Ureter (tissue), 1 donor: ENCODE measurements around the gene RBM7. TPM values are rescaled to one million over a fixed set of nuclear protein-coding genes. Genes with fewer than 3 reads are reported as not detected.
A peak's percentile ranks its signal among the peaks of the same experiment; 100 is the strongest.

ENCODE experiments used
- DNase-seq: peaks from one replicate; pipeline ENCODE4 v3.0.0-alpha.2; 2020; ENCODE audit warnings: low spot score
- total RNA-seq: library from RNA; stranded (reverse); gene quantifications from one replicate; pipeline ENCODE4 v1.2.4, GENCODE V29; 2023
- donor health status: DM: yes; HTN: yes; CAD: no.

The RBM7 gene
- total RNA-seq, 1 donor from 2014 or later = 29.2 TPM

DNA sequence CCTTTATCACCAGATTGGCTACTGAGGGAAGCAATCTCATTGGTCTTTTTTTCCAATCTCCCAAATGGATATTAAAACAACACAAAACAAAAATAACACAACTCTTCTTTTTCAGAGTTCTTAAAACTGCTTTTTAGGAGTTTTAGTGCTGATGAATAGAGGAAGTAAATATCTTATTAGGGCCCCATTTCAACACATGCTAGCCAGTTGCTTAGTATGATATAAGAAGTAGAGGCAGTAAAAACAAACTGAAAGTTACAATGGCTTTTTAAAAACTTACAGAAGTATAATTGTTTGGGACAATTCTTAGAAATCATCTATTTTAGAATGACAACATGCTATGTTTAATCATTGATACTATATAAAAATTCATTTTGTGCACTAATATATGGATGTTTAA, 3.5 kb upstream of the RBM7 start:
- DNase-seq = no peak

DNA sequence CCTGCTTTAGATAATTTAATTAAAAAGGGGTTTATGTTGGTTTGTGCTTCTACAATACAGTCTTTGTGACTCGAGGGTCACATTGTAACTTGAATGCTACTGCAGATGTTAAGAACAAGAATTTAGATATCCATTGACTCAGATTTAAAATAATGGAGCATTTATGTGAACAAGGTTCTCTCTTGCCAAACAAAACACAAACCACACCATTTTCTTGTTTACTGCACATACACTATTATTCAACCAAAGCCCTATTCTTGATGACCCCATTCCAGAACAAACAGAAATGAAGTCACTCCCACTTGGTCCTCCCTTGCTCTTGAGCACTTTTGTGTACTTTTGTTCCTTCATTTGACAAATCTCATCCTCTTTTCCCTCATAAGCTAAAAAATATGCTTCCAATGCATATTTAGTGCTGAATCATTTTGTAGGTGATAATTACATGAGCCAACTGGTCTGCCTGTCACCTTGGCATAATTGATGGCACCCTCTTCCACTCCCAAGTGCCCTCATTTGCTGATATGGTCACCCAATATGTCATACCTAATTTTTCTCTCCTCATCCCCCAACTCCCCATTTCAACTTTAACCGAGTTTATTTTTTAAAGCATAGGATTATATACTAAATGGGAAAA, 3.0 kb upstream of the RBM7 start:
- no peak for DNase-seq

DNA sequence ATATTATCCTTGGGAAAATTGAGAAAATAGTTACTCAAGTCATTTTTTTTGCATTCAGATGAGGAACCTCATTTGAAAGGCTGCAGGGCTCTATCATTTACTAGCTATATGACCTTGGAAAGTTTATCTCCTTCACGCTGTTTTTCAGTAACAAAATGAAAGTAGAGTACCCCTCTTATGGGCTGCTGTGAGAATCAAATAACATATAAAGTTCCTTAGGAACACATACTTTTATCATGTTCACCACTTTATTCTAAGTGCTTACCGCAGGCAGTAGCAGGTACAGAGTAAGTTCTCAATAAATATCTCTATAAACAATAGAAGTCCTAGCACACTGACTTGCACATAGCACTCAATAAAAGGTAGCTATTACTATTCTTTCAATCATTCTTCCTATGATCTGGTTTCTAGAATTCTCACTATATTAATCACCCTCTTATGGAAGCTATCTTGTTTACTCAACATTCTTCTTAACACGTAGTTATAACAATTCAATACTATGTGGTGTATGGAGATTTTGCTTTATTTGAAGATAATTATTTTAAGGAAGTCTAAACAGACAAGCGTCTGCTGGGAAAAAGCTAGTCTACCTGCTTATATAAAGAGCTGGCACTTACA, 2.1 kb upstream of the RBM7 start:
- no peak for DNase-seq

DNA sequence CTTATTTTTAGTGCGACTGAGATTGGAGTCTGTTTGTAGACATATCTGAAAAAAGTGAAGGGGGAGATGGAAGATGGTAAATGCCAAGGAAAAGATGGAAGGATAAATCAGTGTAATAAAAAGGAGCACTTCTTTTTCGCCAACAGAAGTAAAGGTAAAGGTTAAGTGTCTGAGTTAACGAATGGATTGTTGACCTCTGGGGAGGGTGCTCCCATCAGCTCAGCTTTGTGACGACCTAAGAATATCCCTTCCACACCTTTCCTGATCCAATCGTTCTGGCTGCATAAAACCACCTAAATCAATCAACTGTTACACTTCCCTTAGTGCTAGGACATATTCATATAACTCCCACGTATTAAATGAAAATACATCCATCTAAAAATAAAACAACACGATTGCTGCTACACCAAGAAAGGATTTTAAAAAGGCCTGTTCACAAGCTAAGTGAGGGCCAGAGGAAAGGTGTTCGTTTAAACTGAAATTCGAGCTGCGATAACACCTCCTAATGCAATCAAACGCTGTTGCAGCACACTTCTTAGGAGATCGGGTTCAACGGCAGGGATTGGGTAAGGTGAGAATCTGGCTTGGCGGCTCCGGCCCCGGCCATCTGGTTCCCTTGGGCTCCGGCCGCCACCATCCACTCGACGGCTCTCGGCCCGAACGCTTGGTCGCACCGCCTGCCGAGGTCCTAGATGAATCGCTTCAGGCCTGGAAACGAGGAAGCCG, 813 bp upstream of the RBM7 start:
- DNase-seq = no peak

DNA sequence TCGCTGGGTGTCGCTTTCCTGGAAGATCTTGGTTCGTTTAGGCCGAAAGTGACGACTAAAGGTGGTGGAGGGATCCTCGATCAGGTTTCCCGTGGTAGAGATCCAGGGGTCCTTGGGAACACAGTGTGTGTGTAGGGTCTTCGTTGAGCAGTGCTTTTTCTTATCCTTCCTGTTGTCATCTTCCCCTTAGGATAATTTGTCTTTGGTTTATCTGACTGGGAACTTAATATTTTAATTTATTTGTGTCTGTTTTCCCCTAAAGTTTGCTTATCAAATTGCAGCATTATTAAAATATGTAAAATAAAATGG, 403 bp downstream of the RBM7 start:
- DNase-seq = no peak

DNA sequence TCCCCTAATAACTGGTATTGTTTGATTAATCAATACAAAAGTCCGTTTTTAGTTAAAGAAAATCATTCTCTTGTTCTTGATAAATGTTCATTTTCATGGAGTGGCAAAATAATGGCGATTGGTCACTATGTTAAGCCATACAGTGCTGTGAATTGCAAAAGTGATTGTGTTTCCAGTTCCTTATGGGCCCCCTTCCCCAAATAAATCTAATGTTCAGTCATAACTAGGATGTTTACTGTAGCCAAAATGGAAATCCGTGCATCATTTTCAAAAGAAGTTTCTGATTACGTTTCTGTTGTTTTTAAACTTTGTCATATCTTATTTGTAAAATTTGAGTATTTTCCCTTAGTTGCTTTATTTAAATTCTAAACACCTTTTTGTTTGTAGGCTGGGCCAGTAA, 845 bp downstream of the RBM7 start:
- DNase-seq = no peak

DNA sequence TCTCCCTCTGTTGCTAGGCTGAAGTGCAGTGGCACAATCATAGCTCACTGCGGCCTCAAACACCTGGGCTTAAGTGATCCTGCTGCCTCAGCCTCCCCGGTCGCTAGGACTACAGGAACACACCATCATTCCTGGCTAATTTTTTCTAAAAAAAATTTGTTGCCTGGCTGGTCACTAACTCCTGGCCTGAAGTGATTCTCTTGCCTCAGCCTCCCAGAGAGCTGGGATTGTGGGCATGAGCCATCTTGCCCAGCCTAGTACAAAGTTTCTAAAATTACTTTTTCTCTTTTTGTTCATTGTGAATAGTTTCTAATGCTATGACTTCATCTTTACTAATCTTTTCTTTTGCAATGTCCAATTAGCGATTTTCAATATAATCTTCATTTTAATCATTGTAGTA, 12.5 kb downstream of the RBM7 start:
- no peak for DNase-seq

DNA sequence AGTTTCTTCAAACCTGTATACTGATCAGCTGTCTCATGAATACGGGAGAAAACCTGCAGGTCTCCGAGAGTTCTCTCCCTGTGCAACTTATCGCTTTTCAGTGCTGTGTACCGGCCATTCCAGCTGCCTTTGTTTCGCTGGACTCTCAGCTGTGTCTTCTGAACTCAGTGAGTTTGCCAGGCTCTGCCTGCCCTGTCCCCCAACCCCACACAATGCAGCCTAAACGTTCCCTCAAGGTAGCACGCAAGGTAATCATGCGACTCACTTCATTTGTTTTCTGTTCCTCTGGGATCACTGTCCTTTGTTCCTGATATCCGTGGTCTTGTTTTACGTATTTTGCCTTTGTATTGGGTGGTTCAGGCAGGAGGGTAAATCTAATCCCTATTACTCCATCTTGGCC, 13.5 kb downstream of the RBM7 start:
- DNase-seq = no peak

DNA sequence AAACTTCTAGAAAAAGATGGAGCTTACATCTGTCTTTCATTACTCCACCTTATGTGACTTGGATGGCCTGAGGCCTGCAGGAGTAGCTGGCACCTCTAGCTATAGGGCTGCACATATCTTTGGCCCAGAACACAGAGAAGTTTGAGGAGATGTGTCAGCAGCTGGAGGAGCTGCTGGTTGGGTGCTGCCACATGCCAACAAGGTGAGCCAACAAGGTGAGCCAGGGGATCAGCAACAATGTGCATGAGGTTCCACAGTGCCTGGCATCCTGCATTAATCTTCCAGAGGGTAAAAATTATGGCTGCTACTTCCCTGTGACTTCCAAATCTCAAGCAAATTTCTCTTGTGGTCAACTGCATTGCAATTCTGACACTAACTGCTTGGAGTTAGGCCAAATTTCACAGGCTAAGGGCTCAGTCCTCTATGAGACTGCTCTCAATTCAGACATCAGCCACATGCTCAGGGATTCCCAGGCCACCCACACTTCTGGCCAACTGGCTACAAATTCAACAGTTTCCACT, 16.0 kb downstream of the RBM7 start:
- DNase-seq = no peak

DNA sequence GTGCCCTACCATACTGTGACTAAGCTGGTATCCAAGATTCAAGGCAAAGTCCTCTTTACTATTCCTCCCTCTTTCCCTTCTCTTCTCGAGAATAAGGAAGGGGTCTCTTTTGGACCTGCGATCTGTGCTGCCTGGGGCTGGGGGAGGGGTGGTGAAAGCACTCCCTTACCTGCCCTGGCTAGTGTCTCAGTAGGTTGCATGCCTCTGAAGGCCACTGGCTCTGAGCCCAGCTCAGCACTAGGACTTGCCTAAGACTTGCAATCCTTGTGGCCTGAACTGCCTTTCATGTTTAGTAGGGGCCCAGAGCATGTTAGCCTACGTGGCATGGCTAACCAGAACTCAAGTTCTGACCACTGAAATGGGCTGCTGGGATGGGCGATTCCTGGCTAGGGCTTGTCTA, 25.8 kb downstream of the RBM7 start:
- DNase-seq = no peak

DNA sequence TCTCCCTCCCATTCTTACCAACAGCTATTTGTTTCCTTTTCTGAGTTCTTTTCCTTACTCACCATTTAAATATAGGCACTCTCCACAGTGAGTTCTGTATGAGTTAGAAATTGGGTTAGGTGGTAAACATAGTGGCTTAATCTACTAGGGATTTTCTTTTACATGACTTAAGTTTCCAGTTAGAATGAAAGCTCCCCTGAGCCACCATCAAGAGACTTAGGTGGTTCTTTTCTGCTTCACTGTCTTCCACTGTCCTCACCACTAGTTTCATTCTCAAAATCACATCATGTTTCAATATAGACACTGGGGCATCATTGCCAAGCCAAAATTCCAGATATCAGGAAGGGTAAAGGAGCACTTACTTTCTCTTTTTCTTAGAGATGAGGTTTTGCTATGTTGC, 29.8 kb downstream of the RBM7 start:
- DNase-seq = no peak

DNA sequence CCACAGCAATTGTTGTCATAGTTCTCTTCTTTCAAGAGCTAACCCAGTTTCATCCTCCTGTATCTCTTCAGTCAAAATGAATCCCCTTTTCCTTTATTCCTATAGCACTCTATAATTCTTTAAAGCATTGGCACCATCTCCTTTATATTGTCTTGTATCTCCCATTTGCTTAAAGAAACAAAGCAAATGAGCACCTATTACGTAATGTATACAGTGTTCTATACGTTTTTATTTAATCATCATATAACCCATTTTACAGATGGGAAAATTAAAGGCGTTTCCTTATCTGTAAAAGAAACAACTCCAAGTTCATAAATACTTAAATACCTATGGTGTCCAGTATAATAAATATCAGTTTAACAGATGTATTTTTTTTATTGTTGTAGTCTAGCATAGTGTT, 32.4 kb downstream of the RBM7 start:
- DNase-seq = no peak

DNA sequence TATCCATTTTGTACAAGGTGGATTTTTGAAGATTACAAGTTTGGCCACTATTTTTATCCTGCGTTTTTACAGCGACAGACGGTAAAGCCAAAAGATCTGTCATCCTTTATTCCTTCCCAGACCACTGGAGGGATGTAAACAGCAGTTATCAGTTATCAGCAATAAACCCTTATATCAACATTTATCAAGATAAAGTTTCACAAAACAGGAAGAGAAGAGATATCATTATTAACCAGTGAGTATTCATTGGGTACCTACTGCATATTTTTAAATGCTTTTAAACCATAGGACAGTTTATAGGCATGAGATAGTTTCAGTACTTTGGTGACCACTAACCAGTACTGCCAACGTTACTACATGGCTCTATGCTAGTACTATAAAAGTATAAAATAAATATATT, 32.9 kb downstream of the RBM7 start:
- DNase-seq = no peak

DNA sequence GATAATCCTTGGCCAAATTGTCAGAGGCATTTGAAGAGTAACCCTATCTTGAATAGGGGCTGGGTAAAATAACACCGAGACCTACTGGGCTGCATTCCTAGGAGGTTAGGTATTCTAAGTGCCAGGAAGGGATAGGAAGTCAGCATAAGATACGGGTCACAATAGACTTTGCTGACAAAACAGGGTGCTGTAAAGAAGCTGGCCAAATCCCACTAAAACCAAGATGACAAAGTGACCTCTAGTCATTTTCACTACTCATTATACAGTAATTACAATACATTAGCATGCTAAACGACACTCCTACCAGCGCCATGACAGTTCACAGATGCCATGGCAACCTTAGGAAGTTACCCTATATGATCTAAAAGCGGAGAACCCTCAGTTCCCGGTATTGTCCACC, 37.8 kb downstream of the RBM7 start:
- DNase-seq = no peak

DNA sequence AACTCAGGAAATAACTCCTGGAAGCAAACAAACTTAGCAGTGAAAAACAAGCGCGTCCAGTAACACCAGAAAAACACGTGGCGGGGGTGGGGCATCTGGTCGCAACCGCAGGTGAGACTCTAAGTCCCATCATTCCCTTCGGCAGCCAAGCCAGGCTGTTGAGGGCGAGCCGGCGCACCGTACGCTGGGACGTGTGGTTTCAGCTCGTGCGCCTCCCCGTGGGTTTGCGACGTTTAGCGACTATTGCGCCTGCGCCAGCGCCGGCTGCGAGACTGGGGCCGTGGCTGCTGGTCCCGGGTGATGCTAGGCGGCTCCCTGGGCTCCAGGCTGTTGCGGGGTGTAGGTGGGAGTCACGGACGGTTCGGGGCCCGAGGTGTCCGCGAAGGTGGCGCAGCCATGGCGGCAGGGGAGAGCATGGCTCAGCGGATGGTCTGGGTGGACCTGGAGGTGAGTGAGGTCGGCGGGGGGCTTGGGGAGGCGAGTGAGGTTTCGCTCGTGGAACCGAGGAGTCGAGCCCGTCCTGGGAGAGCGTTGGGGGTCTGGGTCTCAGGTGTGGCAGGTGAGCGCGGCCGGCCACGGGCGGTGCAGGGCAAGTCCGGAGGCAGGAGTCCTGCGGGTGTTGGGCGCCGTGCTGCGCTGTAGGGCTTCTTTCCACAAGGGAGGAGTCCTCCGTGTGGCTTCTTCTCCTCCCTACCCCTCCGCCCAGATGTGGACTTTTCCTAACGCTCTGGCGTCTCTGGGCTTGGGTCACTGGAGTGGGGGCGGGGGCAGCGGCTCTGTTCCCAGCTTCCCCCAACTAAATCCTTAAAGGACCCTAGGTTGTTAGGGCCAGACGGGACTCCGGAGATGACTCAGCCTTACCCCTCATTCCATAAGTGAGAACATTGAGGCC, 39.0 kb downstream of the RBM7 start, which contains the start of gene REXO2:
TSS of gene REXO2 (plus strand) at position 239 of the 892 bp plus-strand sequence. CDS start at position 301, 62 bp downstream.
- DNase-seq = peak; percentile 97

DNA sequence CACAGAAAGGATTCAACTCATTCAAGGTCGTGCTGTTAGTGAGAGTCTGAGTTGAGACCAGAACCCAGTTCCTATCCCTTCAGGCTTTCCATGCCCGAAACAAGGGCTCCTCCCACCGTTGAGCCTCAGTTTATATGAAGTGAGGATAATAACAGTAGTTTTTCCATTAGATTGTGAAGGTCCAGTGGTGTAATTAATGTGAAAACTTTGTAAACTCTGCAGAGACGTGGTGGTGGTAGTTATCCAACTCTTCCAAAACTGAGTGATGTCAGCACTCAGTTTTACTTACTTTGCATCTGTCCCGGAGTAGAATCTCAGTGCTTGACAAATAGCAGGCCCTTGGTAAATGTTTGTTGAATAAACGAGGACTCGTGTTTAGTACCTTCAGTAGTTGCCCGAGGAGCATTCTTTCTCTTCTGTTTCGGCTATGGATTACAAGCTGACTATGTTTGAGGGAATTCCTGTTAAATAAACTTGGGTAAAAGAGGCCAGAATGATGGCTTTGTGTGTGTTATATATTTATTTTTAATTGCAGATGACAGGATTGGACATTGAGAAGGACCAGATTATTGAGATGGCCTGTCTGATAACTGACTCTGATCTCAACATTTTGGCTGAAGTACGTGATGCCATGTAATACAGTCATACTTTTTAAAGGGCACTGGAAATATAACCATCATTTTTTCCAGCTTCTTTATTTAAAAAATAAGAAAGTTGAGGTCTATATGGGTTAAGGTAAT, 39.8 kb downstream of the RBM7 start:
- no peak for DNase-seq

DNA sequence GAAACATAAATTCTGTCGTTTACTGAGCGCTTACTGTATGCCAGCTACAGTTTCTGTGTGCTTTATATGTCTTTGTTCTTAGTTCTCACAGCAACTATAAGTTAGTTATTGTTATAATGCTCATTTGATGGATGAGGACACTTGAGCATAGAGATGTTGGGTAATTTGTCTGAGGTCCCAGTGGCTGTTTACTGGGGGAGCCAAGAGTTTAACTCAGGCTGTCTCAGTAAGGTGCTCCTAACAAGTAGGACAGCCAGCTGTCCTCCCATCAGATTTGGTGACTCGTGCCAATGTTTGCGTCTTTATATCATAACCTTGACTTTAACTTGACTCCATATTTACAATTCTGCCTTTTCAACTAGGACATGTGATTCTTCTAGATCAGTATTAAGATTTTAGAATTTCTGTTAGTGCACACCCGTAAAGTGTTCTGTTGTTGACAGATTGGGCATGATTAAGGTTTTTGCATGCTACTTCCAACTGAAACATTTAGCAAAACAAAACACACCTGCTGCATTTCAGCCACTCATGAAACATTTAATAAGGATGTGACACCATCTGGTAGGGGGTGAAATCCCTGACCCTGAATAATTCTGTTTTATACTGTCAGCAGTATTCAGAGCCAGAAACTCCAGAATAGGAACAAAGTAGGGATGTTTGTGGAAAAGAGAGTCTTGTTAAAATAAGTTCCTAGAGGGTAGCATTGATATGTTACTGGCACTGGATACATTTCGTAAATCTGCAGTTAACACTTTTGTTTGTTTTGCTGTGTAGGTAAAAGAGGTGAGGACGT, 40.7 kb downstream of the RBM7 start:
- DNase-seq = no peak

DNA sequence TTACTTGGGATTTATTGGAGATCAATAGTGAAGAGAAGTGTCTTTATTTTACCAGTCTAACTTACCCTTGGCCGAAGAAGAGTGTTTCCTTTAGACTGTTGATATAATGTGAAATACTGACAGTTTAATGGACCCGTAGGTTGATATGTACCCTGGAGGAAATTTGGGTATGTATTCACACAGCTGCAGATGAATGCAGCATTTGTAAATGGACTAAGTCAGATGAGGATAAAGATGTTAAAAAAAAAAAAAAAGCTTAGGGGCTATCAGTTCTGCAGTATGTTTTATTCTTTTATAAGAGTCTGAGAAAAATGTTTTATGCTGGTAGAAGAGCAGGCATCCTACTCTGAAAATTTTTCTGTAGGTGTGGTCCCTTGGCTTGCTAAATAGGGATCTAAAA, 41.5 kb downstream of the RBM7 start:
- DNase-seq = no peak

DNA sequence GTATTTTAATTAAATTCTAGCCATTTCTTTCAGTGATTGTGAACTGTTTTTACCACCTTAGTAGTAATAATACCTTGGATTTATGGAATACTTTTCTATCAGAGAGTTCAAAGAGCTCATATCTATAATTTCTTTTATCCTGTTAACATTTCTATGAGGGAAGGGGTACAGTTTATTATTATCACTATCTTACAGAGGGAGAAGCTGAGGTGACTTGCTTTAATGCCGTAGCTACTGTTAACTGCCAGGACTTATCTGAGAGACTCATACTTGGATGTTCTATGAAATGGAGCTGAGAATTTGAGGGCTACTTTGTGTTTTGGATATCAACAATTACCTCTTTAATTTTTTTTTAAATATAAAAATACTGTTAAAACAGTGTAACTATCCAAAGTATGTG, 42.1 kb downstream of the RBM7 start:
- no peak for DNase-seq

DNA sequence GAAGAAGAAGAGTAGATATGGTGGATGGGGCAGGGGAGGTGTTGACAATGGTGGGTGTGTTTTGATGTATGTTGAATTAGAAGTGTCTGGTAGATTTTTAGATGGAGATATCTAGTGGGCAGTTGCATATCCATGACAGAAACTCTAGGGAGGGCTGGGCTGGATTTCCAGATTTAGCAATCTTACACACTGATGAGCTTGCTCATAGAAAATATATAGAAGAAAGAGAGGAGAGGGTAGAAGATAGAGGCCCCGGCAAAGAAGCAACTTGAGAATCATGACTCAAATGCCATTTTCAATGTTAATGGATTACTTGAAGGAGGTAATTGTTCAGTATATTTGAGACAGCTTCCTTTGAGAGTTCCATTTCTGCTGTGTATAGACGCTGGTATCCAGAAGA, 47.0 kb downstream of the RBM7 start:
- no peak for DNase-seq

DNA sequence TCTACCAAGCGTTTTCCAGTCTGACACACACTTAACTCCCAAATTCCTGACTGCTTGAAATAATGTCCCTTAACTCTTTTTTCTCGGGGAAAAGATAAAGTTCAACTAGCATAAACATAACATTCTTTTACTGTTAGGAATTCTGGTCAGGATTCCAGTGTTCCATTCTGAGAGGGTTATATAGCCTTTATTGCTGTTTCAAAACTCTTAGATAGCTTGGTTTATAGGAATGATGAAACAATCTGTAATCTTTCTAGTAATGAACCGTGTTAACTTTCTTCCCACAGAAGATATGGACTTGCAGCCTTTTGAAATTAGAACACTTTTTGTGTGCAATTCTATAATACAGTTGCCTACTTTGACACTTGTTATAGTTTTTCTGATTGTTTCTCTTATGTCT, 47.4 kb downstream of the RBM7 start:
- DNase-seq = no peak
